Prostate gland (tissue), 2 donors: ENCODE measurements around the gene DCLRE1A.
A peak's percentile ranks its signal among the peaks of the same experiment; 100 is the strongest.

Experiments used
- POLR2A ChIP-seq: fragments of 450-650 bp; IDR thresholded peaks from one replicate; pipeline ENCODE4 v1.6.1; 2016; ENCODE audit warnings: antibody characterized with exemption, mild to moderate bottlenecking
- POLR2AphosphoS5 ChIP-seq: sonication (generic); formaldehyde crosslinking; IDR thresholded peaks from one replicate; pipeline ENCODE4 v1.6.1; 2017; ENCODE audit warnings: antibody characterized with exemption
- TF ChIP-seq, protein P1 (sequence below), 4 experiments: fragments of 200-600 bp in 2 of 4; fragments of 450-650 bp in 2 of 4; sonication (generic) in 2 of 4; IDR thresholded peaks; 1 replicate in 3 of 4; 2 replicates in 1 of 4; pipeline ENCODE4 v1.5.1; 2016 to 2019; ENCODE audit warnings: antibody characterized with exemption in 4 of 4, mild to moderate bottlenecking in 2 of 4, moderate library complexity in 2 of 4

GRCh38 chr10:113854761-113855588 lies 1.1 kb upstream of the DCLRE1A start:
- TF ChIP-seq, protein P1, sequence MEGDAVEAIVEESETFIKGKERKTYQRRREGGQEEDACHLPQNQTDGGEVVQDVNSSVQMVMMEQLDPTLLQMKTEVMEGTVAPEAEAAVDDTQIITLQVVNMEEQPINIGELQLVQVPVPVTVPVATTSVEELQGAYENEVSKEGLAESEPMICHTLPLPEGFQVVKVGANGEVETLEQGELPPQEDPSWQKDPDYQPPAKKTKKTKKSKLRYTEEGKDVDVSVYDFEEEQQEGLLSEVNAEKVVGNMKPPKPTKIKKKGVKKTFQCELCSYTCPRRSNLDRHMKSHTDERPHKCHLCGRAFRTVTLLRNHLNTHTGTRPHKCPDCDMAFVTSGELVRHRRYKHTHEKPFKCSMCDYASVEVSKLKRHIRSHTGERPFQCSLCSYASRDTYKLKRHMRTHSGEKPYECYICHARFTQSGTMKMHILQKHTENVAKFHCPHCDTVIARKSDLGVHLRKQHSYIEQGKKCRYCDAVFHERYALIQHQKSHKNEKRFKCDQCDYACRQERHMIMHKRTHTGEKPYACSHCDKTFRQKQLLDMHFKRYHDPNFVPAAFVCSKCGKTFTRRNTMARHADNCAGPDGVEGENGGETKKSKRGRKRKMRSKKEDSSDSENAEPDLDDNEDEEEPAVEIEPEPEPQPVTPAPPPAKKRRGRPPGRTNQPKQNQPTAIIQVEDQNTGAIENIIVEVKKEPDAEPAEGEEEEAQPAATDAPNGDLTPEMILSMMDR (IDR thresholded peaks at IDR 0.05): peak in 2 of 4 experiments; percentile 11 to 24
- TF ChIP-seq POLR2A: no peak
- TF ChIP-seq POLR2AphosphoS5: no peak
